HCT116 (cell line): Measurements from ENCODE around the gene HERC2. TPM values are rescaled to one million over a fixed set of nuclear protein-coding genes. Genes with fewer than 3 reads are reported as not detected.
"Not testable (repeated sequence)": the region's sequence is repeated elsewhere in the genome, so short reads cannot be mapped to it uniquely, and the experiment has no call there.

Source experiments
- ATAC-seq: fragments of 200-7000 bp; cut with Tn5 transposase; 2 replicates; pipeline ENCODE4 v1.9.1; 2020; ENCODE audit warnings: mild to moderate bottlenecking, moderate library complexity
- BruUV-seq: library from RNA; stranded (reverse); fragments of 400-500 nt; replicated peaks from 2 replicates; lab custom pipeline; 2021; lab: Mats Ljungman, UMichigan
- CTCF ChIA-PET: fragments of 300-600 bp; sonication (Branson Sonifier 250); formaldehyde crosslinking; loops from one replicate; lab custom pipeline; 2021; ENCODE audit warnings: antibody characterized with exemption; lab: Charles Lee
- POLR2A ChIA-PET: fragments of 300-600, 350-600 bp; sonication (Branson Sonifier 250); formaldehyde crosslinking; loops from one replicate; lab custom pipeline; 2021; ENCODE audit warnings: antibody characterized with exemption; lab: Charles Lee
- RAD21 ChIA-PET, 2 experiments: fragments of 300-600 bp; sonication (Branson Sonifier 250); formaldehyde crosslinking; loops; one replicate each; lab custom pipeline; 2023; ENCODE audit warnings: low total read pairs in 2 of 2; ENCODE audit not compliant: uncharacterized antibody in 2 of 2, unreplicated experiment in 2 of 2, low non-redundant PET in 1 of 2; lab: Charles Lee
- DNase-seq: peaks from one replicate; pipeline ENCODE4 v3.0.0-alpha.2; 2010; ENCODE audit warnings: low read depth, low spot score
- H2AFZ ChIP-seq: fragments of 200-600 bp; shearing (Covaris generic), sonication (generic); 2 replicates; pipeline ENCODE4 v1.6.1; 2017; ENCODE audit warnings: low read depth, mixed run types, mixed read lengths, antibody characterized with exemption, low read length; ENCODE audit not compliant: poor library complexity, severe bottlenecking
- H3K27ac ChIP-seq: 2 replicates; pipeline ENCODE4 v1.5.1; 2012; ENCODE audit warnings: low read depth, low read length
- H3K27me3 ChIP-seq: fragments of 200-600 bp; sonication (generic); 2 replicates; pipeline ENCODE4 v1.6.1; 2016; ENCODE audit warnings: mixed run types, low read length, mixed read lengths; ENCODE audit not compliant: insufficient read depth
- H3K36me3 ChIP-seq, 2 experiments: fragments of 200-500 bp in 1 of 2; fragments of 200-600 bp in 1 of 2; sonication (Bioruptor generic) in 1 of 2; sonication (generic) in 1 of 2; 2 replicates each; pipeline versions ENCODE4 v1.5.1 to v1.6.1; 2014 to 2016; ENCODE audit warnings: low read length in 2 of 2, inconsistent platforms in 1 of 2, mixed read lengths in 1 of 2, mixed run types in 1 of 2; ENCODE audit not compliant: insufficient read depth in 2 of 2, control insufficient read depth in 1 of 2
- H3K4me1 ChIP-seq, 2 experiments: fragments of 200-600 bp in 1 of 2; sonication (generic) in 1 of 2; 2 replicates each; pipeline versions ENCODE4 v1.5.1 to v1.6.1; 2012 to 2017; ENCODE audit warnings: low read length in 2 of 2, inconsistent platforms in 1 of 2, mild to moderate bottlenecking in 1 of 2, mixed read lengths in 1 of 2, mixed run types in 1 of 2, moderate library complexity in 1 of 2; ENCODE audit not compliant: insufficient read depth in 2 of 2, control insufficient read depth in 1 of 2
- H3K4me2 ChIP-seq: fragments of 200-600 bp; sonication (generic); 2 replicates; pipeline ENCODE4 v1.6.1; 2017; ENCODE audit warnings: mixed run types, low read length, mixed read lengths
- H3K4me3 ChIP-seq, 2 experiments: fragments of 200-600 bp in 1 of 2; sonication (generic) in 1 of 2; replicated peaks in 1 of 2; 2 replicates each; pipeline ENCODE4 v1.5.1; 2011 to 2016; ENCODE audit warnings: low read length in 2 of 2, control low read depth in 1 of 2, low read depth in 1 of 2, mild to moderate bottlenecking in 1 of 2, mixed read lengths in 1 of 2, mixed run types in 1 of 2
- H3K79me2 ChIP-seq: fragments of 200-600 bp; sonication (generic); 2 replicates; pipeline ENCODE4 v1.6.1; 2017; ENCODE audit warnings: mild to moderate bottlenecking, mixed run types, low read length, moderate library complexity, mixed read lengths; ENCODE audit not compliant: insufficient read depth
- H3K9ac ChIP-seq: fragments of 200-600 bp; sonication (generic); 2 replicates; pipeline ENCODE4 v1.6.1; 2016; ENCODE audit warnings: low read length, mixed read lengths
- H3K9me2 ChIP-seq: fragments of 200-600 bp; sonication (generic), shearing (Covaris generic); 2 replicates; pipeline ENCODE4 v1.6.1; 2017; ENCODE audit warnings: mixed run types, mild to moderate bottlenecking, moderate library complexity; ENCODE audit not compliant: insufficient read depth
- H3K9me3 ChIP-seq, 2 experiments: fragments of 200-500 bp in 1 of 2; fragments of 200-600 bp in 1 of 2; sonication (Bioruptor generic) in 1 of 2; sonication (generic) in 1 of 2; 2 replicates each; pipeline ENCODE4 v1.6.1; 2014 to 2017; ENCODE audit warnings: low read length in 2 of 2, mixed read lengths in 2 of 2, inconsistent platforms in 1 of 2, low read depth in 1 of 2, mild to moderate bottlenecking in 1 of 2, mixed run types in 1 of 2, moderate library complexity in 1 of 2; ENCODE audit not compliant: control insufficient read depth in 1 of 2, insufficient read depth in 1 of 2
- H4K20me1 ChIP-seq: fragments of 200-600 bp; sonication (generic), shearing (Covaris generic); 2 replicates; pipeline ENCODE4 v1.6.1; 2017; ENCODE audit warnings: mixed run types, mild to moderate bottlenecking, moderate library complexity; ENCODE audit not compliant: insufficient read depth
- CBX3 ChIP-seq: IDR thresholded peaks from 2 replicates; pipeline ENCODE4 v1.6.1; 2012; ENCODE audit warnings: low read depth
- CEBPB ChIP-seq: IDR thresholded peaks from 2 replicates; pipeline ENCODE4 v1.6.1; 2012; ENCODE audit warnings: low read depth
- EGR1 ChIP-seq: IDR thresholded peaks from 2 replicates; pipeline ENCODE4 v1.6.1; 2012; ENCODE audit warnings: low read depth
- ELF1 ChIP-seq: IDR thresholded peaks from 2 replicates; pipeline ENCODE4 v1.6.1; 2012; ENCODE audit warnings: low read depth, borderline replicate concordance
- EZH2phosphoT487 ChIP-seq: fragments of 200-600 bp; IDR thresholded peaks from 2 replicates; pipeline ENCODE4 v1.6.1; 2018; ENCODE audit warnings: antibody characterized with exemption, borderline replicate concordance
- POLR2AphosphoS5 ChIP-seq: IDR thresholded peaks from 2 replicates; pipeline ENCODE4 v1.6.1; 2011; ENCODE audit warnings: mild to moderate bottlenecking, low read depth, low read length, moderate library complexity
- SIN3A ChIP-seq: IDR thresholded peaks from 2 replicates; pipeline ENCODE4 v1.6.1; 2012; ENCODE audit warnings: low read depth
- SP1 ChIP-seq: IDR thresholded peaks from 2 replicates; pipeline ENCODE4 v1.6.1; 2012; ENCODE audit warnings: low read depth
- SRF ChIP-seq: IDR thresholded peaks from 2 replicates; pipeline ENCODE4 v1.6.1; 2012; ENCODE audit warnings: low read depth
- YY1 ChIP-seq: IDR thresholded peaks from 2 replicates; pipeline ENCODE4 v1.6.1; 2011; ENCODE audit warnings: low read length, low read depth, moderate library complexity, mild to moderate bottlenecking; ENCODE audit not compliant: insufficient replicate concordance; ENCODE audit errors: extremely low read depth
- ZFX ChIP-seq: fragments of 450-650 bp; IDR thresholded peaks from 2 replicates; pipeline ENCODE4 v1.6.1; 2017
- ZNF274 ChIP-seq: fragments of 200-500 bp; sonication (Bioruptor generic); IDR thresholded peaks from 2 replicates; pipeline ENCODE4 v1.6.1; 2014; ENCODE audit warnings: mild to moderate bottlenecking, low read depth, low read length, inconsistent platforms
- intact Hi-C: fragments of 100-400 bp; cut with micrococcal nuclease; formaldehyde crosslinking; loops from 2 replicates; pipeline ENCODE4 v1.10.0; 2022
- total RNA-seq: library from RNA; stranded (reverse); gene quantifications from one replicate; pipeline ENCODE4 v1.2.1, GENCODE V29; 2021; ENCODE audit not compliant: unreplicated experiment
- TF ChIP-seq, protein P1 (sequence below), 3 experiments: fragments of 200-600 bp in 1 of 3; sonication (generic) in 1 of 3; IDR thresholded peaks in 2 of 3; conservative IDR thresholded peaks in 1 of 3; 2 replicates each; pipeline ENCODE4 v1.5.1; 2012 to 2017; ENCODE audit warnings: low read depth in 2 of 3, low read length in 2 of 3, antibody characterized with exemption in 1 of 3, borderline replicate concordance in 1 of 3, control low read depth in 1 of 3, mild to moderate bottlenecking in 1 of 3, mixed read lengths in 1 of 3, mixed run types in 1 of 3, moderate library complexity in 1 of 3; ENCODE audit not compliant: insufficient read depth in 1 of 3

The HERC2 gene
- total RNA-seq, 1 experiment from 2014 or later = 55.5 TPM

DNA sequence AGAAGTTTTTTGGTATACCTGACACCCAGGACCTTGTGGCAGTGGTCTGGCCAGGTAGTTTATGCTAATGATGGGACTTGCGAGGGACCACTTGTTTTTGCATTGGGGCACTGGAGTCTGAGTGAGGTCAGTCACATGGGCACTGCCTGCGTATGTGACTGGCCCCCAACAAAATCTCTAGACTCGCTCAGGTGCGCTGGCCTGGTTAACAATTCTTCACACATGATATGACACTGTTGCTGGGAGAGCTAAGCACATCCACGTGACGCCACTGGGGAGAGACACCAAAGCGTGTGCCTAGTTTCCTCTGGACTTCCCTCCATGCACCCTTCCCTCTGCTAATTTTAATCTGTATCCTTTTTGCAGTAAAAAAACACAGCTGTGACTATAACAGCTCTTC, 90.6 kb downstream of the HERC2 start:
- intact Hi-C loops, BruUV-seq, CTCF ChIA-PET: not testable (repeated sequence)

DNA sequence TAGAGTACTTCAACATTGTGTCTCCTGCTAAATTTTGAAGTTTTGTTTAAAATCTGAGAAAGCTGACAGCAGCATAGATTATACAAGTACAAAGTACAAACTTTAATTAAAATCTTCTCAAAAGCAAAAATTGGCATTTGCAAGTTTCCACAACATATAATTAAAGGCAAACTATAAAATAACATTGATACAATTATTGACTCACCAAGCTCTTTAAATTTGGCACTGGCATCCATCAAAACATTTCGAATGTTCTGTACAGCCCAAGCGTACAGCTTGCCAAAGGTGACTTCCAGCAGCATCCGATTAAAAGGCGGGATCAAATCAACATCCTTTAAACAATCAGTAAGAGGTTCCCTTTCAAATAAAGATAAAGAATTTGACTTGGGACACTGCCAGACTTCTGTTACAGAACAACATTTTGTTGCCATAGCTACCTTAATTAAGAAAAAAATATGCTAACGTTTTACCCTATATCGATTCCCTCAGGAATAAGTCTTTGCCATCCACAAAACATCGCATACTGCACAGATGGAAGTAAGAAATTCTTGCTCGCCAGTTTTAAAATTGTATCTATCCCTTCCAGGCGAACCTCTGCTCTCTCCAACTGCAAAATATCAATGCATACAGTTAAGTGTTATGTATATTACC, 92.9 kb downstream of the HERC2 start:
- intact Hi-C loops = not testable (repeated sequence)

More for the DNA sequence above, 90.6 kb downstream of the HERC2 start:
- H3K4me2 ChIP-seq, H3K79me2 ChIP-seq, H2AFZ ChIP-seq, ATAC-seq, H3K9me3 ChIP-seq, H3K4me1 ChIP-seq, POLR2A ChIA-PET, H3K36me3 ChIP-seq, H3K4me3 ChIP-seq, H3K27ac ChIP-seq, RAD21 ChIA-PET, DNase-seq, H3K9me2 ChIP-seq, H3K27me3 ChIP-seq, H3K9ac ChIP-seq, H4K20me1 ChIP-seq: not testable (repeated sequence)

DNA sequence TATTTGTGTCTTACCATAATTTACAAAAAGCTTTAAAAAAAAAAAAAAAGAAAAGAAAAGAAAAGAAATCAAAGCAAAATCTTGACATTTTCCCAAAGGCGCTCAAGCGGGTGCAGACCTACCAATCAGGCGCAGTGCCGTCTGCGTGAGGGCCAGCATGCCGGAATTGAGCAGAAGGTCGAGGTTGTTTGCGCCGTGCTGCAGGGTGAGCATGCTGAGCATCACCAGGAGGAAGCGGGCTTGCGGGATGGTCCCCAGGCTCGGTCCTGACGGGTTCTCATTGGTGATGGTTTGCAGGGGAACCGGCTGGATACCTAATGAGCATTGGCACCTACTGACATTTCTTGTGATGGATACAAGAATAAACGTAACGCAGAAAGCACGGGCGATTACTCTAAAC, 93.9 kb downstream of the HERC2 start:
- ChIA-PET POLR2A (no interaction called here), RAD21 (no interaction called here), CTCF (no interaction called here)
- no TSS peak for BruUV-seq
- Histone ChIP-seq H3K36me3 (peaks cover 0 to 9% of the 10 kb centered on the region in 2 experiments; a peak in 2 of 4 replicates), H3K79me2 (no peaks in the 10 kb centered on the region), H3K9me2 (no peaks in the 10 kb centered on the region), H3K4me3 (no peak overlapping the region), H3K9me3 (no peaks in the 10 kb centered on the region), H3K9ac (no peak overlapping the region), H4K20me1 (no peaks in the 10 kb centered on the region), H3K27me3 (no peaks in the 10 kb centered on the region), H3K4me2 (no peak overlapping the region), H3K4me1 (no peaks in the 10 kb centered on the region), H3K27ac (no peak overlapping the region), H2AFZ (no peak overlapping the region)
- DNase-seq = no peak
- ATAC-seq = no peak
- intact Hi-C loops = no loop called here
- TF ChIP-seq SIN3A (no peak), CBX3 (no peak), SP1 (no peak), ZFX (no peak), POLR2AphosphoS5 (no peak), ZNF274 (no peak), CEBPB (no peak), EGR1 (no peak), SRF (no peak), EZH2phosphoT487 (no peak), YY1 (no peak), ELF1 (no peak)
- TF ChIP-seq, protein P1, sequence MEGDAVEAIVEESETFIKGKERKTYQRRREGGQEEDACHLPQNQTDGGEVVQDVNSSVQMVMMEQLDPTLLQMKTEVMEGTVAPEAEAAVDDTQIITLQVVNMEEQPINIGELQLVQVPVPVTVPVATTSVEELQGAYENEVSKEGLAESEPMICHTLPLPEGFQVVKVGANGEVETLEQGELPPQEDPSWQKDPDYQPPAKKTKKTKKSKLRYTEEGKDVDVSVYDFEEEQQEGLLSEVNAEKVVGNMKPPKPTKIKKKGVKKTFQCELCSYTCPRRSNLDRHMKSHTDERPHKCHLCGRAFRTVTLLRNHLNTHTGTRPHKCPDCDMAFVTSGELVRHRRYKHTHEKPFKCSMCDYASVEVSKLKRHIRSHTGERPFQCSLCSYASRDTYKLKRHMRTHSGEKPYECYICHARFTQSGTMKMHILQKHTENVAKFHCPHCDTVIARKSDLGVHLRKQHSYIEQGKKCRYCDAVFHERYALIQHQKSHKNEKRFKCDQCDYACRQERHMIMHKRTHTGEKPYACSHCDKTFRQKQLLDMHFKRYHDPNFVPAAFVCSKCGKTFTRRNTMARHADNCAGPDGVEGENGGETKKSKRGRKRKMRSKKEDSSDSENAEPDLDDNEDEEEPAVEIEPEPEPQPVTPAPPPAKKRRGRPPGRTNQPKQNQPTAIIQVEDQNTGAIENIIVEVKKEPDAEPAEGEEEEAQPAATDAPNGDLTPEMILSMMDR (IDR thresholded peaks at IDR 0.05 in 2 of 3, conservative IDR thresholded peaks at IDR 0.05 in 1 of 3; ENCODE audit: borderline replicate concordance in 1 of 3, insufficient read depth in 1 of 3, low read depth in 2 of 3, low read length in 2 of 3) = no peak

More for the DNA sequence above, 92.9 kb downstream of the HERC2 start:
- RAD21 ChIA-PET, POLR2A ChIA-PET, H3K79me2 ChIP-seq, H3K4me1 ChIP-seq, H3K9me2 ChIP-seq, ATAC-seq, H2AFZ ChIP-seq, H3K36me3 ChIP-seq, H3K9me3 ChIP-seq, H4K20me1 ChIP-seq, H3K27me3 ChIP-seq, H3K4me3 ChIP-seq, H3K9ac ChIP-seq, CTCF ChIA-PET, H3K27ac ChIP-seq, DNase-seq, H3K4me2 ChIP-seq: not testable (repeated sequence)
- TSS peak; percentile 16 for BruUV-seq
